RWPE1 (cell line): ENCODE measurements around the gene CRYBB1.

Experiments
- CTCF ChIA-PET: fragments of 350-600 bp; sonication (Branson Sonifier 250); formaldehyde crosslinking; extraction: SDS; loops from one replicate; lab custom pipeline; 2021; lab: Yijun Ruan, JAX
- POLR2A ChIA-PET: fragments of 400-600 bp; formaldehyde crosslinking; extraction: SDS; loops from one replicate; lab custom pipeline; 2020; ENCODE audit warnings: antibody characterized with exemption; ENCODE audit not compliant: low non-redundant PET; lab: Yijun Ruan, JAX
- DNase-seq: peaks from one replicate; pipeline ENCODE4 v3.0.0; 2012; ENCODE audit warnings: low spot score
- H3K27ac ChIP-seq: fragments of 450-650 bp; 2 replicates; pipeline ENCODE4 v1.5.1; 2017
- TF ChIP-seq, protein P1 (sequence below): fragments of 450-650 bp; conservative IDR thresholded peaks from 2 replicates; pipeline ENCODE4 v1.5.1; 2017; ENCODE audit warnings: low read depth, mild to moderate bottlenecking

The CRYBB1 gene

DNA sequence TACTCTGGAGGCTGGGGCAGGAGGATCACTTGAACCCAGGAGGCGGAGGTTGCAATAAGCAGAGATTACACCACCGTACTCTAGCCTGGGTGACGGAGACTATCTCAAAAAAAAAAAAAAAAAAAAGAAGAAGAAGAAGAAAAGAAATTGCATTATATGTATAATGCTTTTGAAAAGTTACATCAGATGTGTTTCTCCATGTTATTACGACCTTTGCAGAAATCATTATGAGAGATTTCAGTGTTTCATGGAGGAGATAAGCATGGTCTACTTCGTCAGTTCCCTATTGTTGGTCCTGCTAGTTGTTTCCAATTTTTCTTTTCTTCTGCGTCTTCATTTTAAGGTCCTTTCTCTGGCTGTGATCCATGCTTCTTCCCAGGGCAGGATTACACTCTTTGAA is 42.5 kb upstream of the CRYBB1 start:
- no peak for DNase-seq
- TF ChIP-seq, protein P1, sequence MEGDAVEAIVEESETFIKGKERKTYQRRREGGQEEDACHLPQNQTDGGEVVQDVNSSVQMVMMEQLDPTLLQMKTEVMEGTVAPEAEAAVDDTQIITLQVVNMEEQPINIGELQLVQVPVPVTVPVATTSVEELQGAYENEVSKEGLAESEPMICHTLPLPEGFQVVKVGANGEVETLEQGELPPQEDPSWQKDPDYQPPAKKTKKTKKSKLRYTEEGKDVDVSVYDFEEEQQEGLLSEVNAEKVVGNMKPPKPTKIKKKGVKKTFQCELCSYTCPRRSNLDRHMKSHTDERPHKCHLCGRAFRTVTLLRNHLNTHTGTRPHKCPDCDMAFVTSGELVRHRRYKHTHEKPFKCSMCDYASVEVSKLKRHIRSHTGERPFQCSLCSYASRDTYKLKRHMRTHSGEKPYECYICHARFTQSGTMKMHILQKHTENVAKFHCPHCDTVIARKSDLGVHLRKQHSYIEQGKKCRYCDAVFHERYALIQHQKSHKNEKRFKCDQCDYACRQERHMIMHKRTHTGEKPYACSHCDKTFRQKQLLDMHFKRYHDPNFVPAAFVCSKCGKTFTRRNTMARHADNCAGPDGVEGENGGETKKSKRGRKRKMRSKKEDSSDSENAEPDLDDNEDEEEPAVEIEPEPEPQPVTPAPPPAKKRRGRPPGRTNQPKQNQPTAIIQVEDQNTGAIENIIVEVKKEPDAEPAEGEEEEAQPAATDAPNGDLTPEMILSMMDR, result no peak
- ChIA-PET POLR2A (no interaction called here), CTCF (no interaction called here)
- H3K27ac ChIP-seq, result no peak overlapping the region

DNA sequence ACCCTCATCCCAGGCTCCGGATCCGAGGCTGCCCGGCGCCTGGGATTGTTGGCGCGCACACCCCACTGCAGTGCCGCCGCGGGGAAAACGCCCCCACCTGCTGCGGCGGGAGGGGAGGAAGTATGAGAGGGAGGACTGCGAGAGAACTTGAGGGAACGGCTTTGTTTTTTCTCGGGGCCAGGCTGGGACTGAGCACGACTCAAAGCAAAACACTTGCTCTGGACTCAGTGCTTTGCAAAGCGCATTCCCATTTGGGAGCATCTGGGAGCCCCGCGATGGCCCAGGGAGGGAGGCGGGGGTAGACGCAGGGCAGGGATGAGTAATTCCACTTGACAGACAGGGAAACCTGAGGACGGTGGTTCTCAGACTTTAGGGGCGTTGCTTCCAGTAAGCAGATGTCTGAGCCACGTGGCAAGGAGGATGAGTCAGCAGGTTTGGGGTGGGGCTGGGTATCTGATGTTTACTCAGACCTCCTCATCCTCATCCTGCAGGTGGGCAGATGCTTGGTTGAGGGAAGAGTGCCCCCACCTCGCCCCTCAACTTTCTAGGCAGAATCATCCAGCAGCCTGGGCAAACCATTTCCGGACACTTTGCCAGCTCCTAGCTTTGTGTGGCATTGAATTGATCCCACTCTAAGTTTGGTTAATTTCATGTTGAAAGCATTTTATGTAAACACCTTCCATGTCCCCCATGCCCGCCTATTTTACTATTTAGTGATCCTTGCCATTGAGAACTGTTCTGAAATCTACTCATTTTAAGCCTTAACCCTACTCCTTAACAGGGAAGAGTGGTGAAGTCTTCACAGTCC is 41.0 kb upstream of the CRYBB1 start:
- TF ChIP-seq, protein P1, result no peak
- peak overlapping the region; percentile 65 for H3K27ac ChIP-seq
- peak; percentile 88 for DNase-seq
- ChIA-PET POLR2A (no interaction called here), CTCF (no interaction called here)

DNA sequence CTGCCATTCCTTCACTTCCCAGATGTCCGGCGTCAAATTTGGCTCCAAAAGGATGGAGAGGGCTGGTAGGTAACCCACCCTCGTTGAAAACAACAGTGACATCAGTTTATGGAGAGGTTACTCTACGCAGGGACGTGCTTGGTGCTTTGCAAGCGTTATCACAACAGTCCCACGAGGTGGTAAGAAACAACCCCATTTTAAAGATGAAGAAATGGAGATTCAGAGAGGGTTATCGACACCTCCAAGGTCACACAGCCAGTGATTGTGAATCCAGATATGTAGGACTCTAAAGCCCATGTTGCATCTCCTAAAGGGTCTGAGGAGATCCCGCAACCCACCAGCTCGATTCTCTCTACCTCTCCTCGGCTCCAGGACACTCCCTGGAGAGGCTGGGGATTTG is 40.3 kb upstream of the CRYBB1 start:
- ChIA-PET CTCF (no interaction called here), POLR2A (no interaction called here)
- H3K27ac ChIP-seq, result peak overlapping the region; percentile 65
- DNase-seq, result no peak
- TF ChIP-seq, protein P1, result no peak

DNA sequence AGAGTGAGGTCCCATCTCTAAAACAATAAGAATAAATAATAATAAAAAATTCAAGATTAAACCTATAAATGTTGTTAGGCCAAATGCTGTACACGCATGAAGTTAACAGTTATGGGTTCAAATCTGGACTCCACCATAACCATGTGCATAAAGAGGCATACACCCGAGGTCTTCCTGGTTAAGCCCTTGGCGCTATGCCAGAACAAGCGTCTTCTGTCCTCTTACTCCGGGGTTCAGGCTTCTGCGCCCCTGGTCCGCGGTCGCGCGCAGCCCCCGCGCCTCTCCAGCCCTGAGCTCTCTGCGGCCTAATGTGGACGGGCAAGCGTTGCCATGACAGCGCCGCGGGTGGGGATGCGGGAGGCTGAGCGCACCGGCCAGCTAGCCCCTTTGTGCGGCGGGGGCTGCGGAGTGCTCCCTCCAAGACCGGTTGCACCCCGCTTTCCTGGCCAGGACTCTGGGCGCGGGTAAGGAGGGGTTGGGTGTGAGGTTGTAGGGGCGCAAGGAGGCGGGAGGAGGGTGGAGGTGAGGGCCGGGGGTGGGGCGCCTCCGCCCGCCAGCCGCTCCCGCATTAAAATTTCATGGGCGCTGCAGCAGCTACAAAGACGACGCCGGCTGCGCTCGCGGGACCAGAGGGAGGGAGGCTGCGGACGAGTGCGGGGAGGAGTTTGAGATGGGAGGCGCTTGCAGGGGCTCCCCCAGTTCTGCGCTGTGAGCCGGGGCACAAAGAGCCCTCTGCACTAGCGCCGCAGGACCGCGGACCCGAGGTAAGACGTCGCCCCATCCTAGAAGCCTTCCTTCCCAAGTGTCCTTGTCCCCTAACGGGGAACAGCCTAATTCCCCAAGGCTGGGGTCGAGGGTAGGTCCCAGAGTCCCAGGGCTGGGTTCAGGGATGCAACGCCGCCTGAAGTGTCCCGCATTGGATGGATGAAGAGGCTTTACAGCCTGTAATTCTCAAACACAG is 39.3 kb upstream of the CRYBB1 start, which contains the start of gene MIAT:
Gene MIAT (plus strand): TSS at position 698 of the 961 bp plus-strand sequence.
- H3K27ac ChIP-seq, result peak within 1 kb of the TSS; percentile 65
- POLR2A ChIA-PET, result no interaction called here
- DNase-seq, result no peak
- CTCF ChIA-PET, result no interaction called here
- TF ChIP-seq, protein P1, result no peak

DNA sequence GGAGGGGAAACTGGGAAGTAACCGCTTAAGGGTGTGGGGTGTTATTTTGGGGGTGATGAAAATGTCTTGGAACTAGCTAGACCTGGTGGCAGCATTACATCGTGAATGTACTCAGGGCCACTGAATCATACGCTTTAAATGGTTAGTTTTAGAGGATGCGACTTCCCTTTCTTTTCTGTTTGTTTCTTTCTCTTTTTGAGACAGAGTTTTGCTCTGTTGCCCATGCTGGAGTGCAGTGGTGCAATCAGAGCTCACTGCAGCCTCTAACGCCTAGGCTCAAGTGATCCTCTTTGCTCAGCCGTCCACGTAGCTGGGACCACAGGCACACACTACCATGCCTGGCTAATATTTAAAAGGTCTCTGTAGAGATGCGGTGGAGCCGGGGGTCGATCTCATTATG is 34.0 kb upstream of the CRYBB1 start:
- DNase-seq, result no peak
- POLR2A ChIA-PET, result no interaction called here
- no peak overlapping the region for H3K27ac ChIP-seq
- CTCF ChIA-PET, result interaction anchor here (0.6 kb wide), 1 partner anchor 44 kb away, joined by 4 read pairs; no protein-coding TSS in a partner anchor
- TF ChIP-seq, protein P1, result no peak

DNA sequence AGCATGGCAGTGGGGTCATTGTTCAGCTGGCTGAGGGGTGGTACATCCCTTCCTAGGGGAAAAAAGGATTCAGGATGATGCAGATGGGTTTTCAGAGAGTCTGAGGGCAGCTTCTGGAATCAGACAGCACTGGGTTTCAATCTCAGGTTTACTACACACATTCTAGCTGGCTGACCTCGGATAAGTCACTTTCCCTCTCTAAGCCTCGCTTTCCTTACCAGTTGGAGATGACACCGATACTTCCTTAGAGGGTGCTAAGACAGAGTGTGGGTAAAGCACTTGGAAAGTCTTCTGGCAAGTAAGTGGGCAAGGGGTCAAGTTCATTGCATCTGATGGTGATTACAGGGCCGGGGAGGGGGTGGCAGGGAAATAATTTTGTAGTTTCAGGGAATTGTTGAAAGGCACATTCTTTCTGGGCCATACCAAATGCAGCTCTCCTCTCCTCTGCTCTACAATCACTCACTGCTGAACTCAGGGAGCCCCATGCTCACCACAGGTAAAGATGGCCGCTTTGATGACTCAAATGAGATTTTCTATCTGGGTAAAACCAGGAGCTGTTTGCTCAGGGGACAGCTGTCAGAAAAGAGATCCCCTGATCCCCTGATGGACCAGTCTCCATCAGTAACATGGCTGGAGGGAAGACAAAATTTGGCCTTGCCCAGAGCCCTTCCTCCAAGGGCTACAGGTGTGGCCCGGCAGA is 33.0 kb upstream of the CRYBB1 start:
- CTCF ChIA-PET, result no interaction called here
- DNase-seq, result no peak
- H3K27ac ChIP-seq, result no peak overlapping the region
- TF ChIP-seq, protein P1, result no peak
- POLR2A ChIA-PET, result no interaction called here
